ENCODE results near the gene ZDHHC14.

ZDHHC14 gene

DNA sequence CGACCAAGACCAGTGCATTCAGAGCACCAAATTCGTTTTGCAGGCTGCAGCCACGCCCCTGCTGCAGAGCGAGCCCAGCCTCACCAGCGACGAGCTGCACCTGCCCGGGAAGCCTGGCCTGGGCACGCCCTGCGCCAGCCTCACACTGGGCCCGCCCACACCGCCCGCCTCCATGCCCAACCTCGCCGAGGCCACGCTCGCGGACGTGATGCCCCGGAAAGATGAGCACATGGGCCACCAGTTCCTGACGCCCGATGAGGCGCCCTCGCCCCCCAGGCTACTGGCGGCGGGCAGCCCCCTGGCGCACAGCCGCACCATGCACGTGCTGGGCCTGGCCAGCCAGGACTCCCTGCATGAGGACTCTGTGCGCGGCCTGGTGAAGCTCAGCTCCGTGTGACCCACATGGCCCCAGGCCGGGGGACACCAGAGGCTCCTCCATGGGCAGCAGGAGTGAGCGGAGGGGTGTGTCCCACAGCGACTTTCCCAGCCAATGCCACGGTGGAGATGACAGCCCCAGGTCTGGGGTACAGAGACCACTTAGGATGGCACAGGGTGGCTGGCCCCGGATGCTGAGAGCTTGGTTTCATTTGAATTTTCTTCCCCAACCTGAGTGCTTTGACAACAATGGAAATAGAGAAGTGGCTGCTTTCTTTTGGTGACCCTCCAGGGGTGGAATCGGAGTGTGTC, 291.9 kb downstream of the ZDHHC14 start:
- TF ChIP-seq CTCF (IDR thresholded peaks at IDR 0.05; ENCODE audit: control insufficient read depth, insufficient read depth, low read depth, low read length, missing control alignments) = no peak
- no peak for DNase-seq (ENCODE audit: low read depth)
- H3K4me3 ChIP-seq (ENCODE audit: control insufficient read depth, low read depth, low read length) = no peak overlapping the region

DNA sequence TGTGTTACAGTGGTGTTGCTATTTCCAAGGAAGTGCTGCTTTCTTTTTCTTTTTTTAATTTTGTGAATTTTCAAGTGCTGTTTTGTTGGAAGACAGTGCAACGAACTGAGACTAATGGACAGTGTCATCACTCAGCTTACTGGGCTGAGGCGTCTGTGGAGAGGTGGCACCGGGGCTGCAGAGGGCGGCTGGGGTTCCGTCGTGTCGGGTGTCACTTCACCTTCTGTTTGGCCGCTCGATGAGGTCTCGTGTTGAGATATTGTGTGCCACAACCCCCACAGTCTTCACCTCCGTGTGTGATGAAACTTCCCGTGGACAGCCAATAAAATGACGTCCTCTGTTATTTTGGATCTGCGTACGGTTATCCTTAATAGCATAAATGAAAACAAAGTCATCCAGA, 292.6 kb downstream of the ZDHHC14 start:
- H3K4me3 ChIP-seq (ENCODE audit: control insufficient read depth, low read depth, low read length) = no peak overlapping the region
- DNase-seq (ENCODE audit: low read depth) = no peak
- no peak for TF ChIP-seq CTCF (IDR thresholded peaks at IDR 0.05; ENCODE audit: control insufficient read depth, insufficient read depth, low read depth, low read length, missing control alignments)

DNA sequence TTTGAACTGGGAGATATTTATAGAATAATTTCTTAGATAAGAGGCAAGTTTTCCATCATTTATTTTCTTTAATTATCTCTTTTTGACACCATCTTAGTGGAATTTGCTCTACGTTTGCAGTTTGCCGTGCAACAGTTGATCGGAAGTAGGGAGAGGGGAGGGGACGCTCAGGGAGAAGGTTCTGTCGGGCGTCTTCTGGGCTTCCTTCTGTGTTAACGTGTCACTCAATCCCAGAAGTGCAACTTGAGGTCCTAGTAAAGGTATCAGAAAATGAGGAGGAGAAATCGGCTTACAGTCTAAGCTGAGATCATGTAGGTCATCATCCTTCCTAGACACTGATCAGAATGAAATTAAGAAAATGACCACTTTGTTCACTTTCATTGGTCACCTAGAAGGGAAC, 293.1 kb downstream of the ZDHHC14 start:
- no peak overlapping the region for H3K4me3 ChIP-seq (ENCODE audit: control insufficient read depth, low read depth, low read length)
- no peak for DNase-seq (ENCODE audit: low read depth)
- no peak for TF ChIP-seq CTCF (IDR thresholded peaks at IDR 0.05; ENCODE audit: control insufficient read depth, insufficient read depth, low read depth, low read length, missing control alignments)

GRCh38 chr6:157675831-157676230, 294.8 kb downstream of the ZDHHC14 start:
- DNase-seq (ENCODE audit: low read depth) = no peak
- H3K4me3 ChIP-seq (ENCODE audit: control insufficient read depth, low read depth, low read length) = no peak overlapping the region
- no peak for TF ChIP-seq CTCF (IDR thresholded peaks at IDR 0.05; ENCODE audit: control insufficient read depth, insufficient read depth, low read depth, low read length, missing control alignments)

DNA sequence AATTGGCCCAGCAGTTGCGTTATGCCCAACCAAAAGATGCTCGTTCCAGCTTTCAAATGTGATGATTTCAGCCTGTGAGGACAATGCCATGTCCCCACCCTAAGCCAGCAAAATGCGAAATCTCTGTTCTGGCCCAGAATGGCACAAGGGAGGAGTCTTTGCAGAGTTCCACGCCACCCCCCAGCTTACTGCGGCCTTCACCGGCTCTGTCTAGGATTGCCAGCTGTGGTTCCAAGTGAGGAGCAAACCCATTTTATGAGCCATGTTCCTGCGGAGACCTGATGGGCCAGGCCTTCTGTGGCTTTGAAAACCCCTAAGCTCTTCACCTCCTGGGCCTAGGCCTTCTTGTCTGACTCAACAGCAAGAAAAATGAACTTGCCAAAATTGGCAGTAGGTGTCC, 295.3 kb downstream of the ZDHHC14 start:
- H3K4me3 ChIP-seq (ENCODE audit: control insufficient read depth, low read depth, low read length) = no peak overlapping the region
- DNase-seq (ENCODE audit: low read depth) = no peak
- TF ChIP-seq CTCF (IDR thresholded peaks at IDR 0.05; ENCODE audit: control insufficient read depth, insufficient read depth, low read depth, low read length, missing control alignments) = no peak

GRCh38 chr6:157677235-157677634, 296.2 kb downstream of the ZDHHC14 start:
- no peak for TF ChIP-seq CTCF (IDR thresholded peaks at IDR 0.05; ENCODE audit: control insufficient read depth, insufficient read depth, low read depth, low read length, missing control alignments)
- no peak overlapping the region for H3K4me3 ChIP-seq (ENCODE audit: control insufficient read depth, low read depth, low read length)
- DNase-seq (ENCODE audit: low read depth) = no peak
